ENCODE data around the gene SPAG5.

Gene SPAG5

GRCh38 chr17:28598799-28599310 is at the start of gene SPAG5:
Gene SPAG5, minus strand, starts transcription at chr17:28599025. Its CDS starts 79 bp downstream, at chr17:28598946.
- peak within 1 kb of the TSS; percentile 91 for H3K27ac ChIP-seq (ENCODE audit: low read depth, low read length)
- peaks cover 16% of the 10 kb centered on the region for H3K79me2 ChIP-seq (ENCODE audit: control insufficient read depth, insufficient read depth, low read length, unreplicated experiment)
- H2AFZ ChIP-seq (ENCODE audit: low read length, unreplicated experiment), result peak within 1 kb of the TSS; percentile 94
- H3K4me3 ChIP-seq (ENCODE audit: low read depth, low read length), result peak within 1 kb of the TSS; percentile 95
- no peaks in the 10 kb centered on the region for H3K36me3 ChIP-seq (ENCODE audit: insufficient read depth, low read length)
- peaks cover 7% of the 10 kb centered on the region for H3K4me1 ChIP-seq (ENCODE audit: control insufficient read depth, insufficient read depth, low read length, unreplicated experiment)
- no peaks in the 10 kb centered on the region for H3K27me3 ChIP-seq (ENCODE audit: insufficient read depth, low read length)

- H3K4me3 ChIP-seq (ENCODE audit: low read depth, low read length), result no peak overlapping the region; the same call in 1 of the 2 replicates
- H2AFZ ChIP-seq (ENCODE audit: low read length, unreplicated experiment), result no peak overlapping the region
- H3K4me1 ChIP-seq (ENCODE audit: control insufficient read depth, insufficient read depth, low read length, unreplicated experiment), result peaks cover 19% of the 10 kb centered on the region
- peaks cover 17% of the 10 kb centered on the region for H3K36me3 ChIP-seq (ENCODE audit: insufficient read depth, low read length)
- H3K79me2 ChIP-seq (ENCODE audit: control insufficient read depth, insufficient read depth, low read length, unreplicated experiment), result peaks cover 27% of the 10 kb centered on the region
- peak overlapping the region; percentile 9; the same call in 1 of the 2 replicates for H3K27ac ChIP-seq (ENCODE audit: low read depth, low read length)
- no peaks in the 10 kb centered on the region for H3K27me3 ChIP-seq (ENCODE audit: insufficient read depth, low read length)
Measured at GRCh38 chr17:28646039-28646754, 47.4 kb upstream of the SPAG5 start.

GRCh38 chr17:28645576-28645939 is 46.7 kb upstream of the SPAG5 start:
- Histone ChIP-seq H3K4me3 (ENCODE audit: low read depth, low read length) (peak overlapping the region; percentile 91), H3K27me3 (ENCODE audit: insufficient read depth, low read length) (no peaks in the 10 kb centered on the region), H3K36me3 (ENCODE audit: insufficient read depth, low read length) (peaks cover 23% of the 10 kb centered on the region), H2AFZ (ENCODE audit: low read length, unreplicated experiment) (peak overlapping the region; percentile 34), H3K27ac (ENCODE audit: low read depth, low read length) (peak overlapping the region; percentile 31; the same call in 1 of the 2 replicates), H3K4me1 (ENCODE audit: control insufficient read depth, insufficient read depth, low read length, unreplicated experiment) (peaks cover 19% of the 10 kb centered on the region), H3K79me2 (ENCODE audit: control insufficient read depth, insufficient read depth, low read length, unreplicated experiment) (peaks cover 27% of the 10 kb centered on the region)

GRCh38 chr17:28644787-28645575 is 46.2 kb upstream of the SPAG5 start, which contains the start of gene BLTP2:
Gene BLTP2, minus strand, starts transcription at chr17:28645158. Its CDS starts 102 bp downstream, at chr17:28645056.
- H3K79me2 ChIP-seq (ENCODE audit: control insufficient read depth, insufficient read depth, low read length, unreplicated experiment), result peaks cover 27% of the 10 kb centered on the region
- H2AFZ ChIP-seq (ENCODE audit: low read length, unreplicated experiment), result peak within 1 kb of the TSS; percentile 74
- peaks cover 19% of the 10 kb centered on the region for H3K4me1 ChIP-seq (ENCODE audit: control insufficient read depth, insufficient read depth, low read length, unreplicated experiment)
- peak within 1 kb of the TSS; percentile 91 for H3K4me3 ChIP-seq (ENCODE audit: low read depth, low read length)
- peak within 1 kb of the TSS; percentile 31; the same call in 1 of the 2 replicates for H3K27ac ChIP-seq (ENCODE audit: low read depth, low read length)
- peaks cover 26% of the 10 kb centered on the region for H3K36me3 ChIP-seq (ENCODE audit: insufficient read depth, low read length)
- H3K27me3 ChIP-seq (ENCODE audit: insufficient read depth, low read length), result no peaks in the 10 kb centered on the region

GRCh38 chr17:28643983-28644786 is 45.4 kb upstream of the SPAG5 start:
- peak overlapping the region; percentile 91 for H3K4me3 ChIP-seq (ENCODE audit: low read depth, low read length)
- H3K27me3 ChIP-seq (ENCODE audit: insufficient read depth, low read length), result no peaks in the 10 kb centered on the region
- H3K27ac ChIP-seq (ENCODE audit: low read depth, low read length), result no peak overlapping the region
- H3K36me3 ChIP-seq (ENCODE audit: insufficient read depth, low read length), result peaks cover 32% of the 10 kb centered on the region
- peaks cover 27% of the 10 kb centered on the region for H3K79me2 ChIP-seq (ENCODE audit: control insufficient read depth, insufficient read depth, low read length, unreplicated experiment)
- peak overlapping the region; percentile 74 for H2AFZ ChIP-seq (ENCODE audit: low read length, unreplicated experiment)
- peaks cover 19% of the 10 kb centered on the region for H3K4me1 ChIP-seq (ENCODE audit: control insufficient read depth, insufficient read depth, low read length, unreplicated experiment)

GRCh38 chr17:28641579-28641978 is 42.8 kb upstream of the SPAG5 start:
- peaks cover 15% of the 10 kb centered on the region for H3K4me1 ChIP-seq (ENCODE audit: control insufficient read depth, insufficient read depth, low read length, unreplicated experiment)
- H3K36me3 ChIP-seq (ENCODE audit: insufficient read depth, low read length), result peaks cover 48% of the 10 kb centered on the region
- H3K4me3 ChIP-seq (ENCODE audit: low read depth, low read length), result no peak overlapping the region
- no peak overlapping the region for H3K27ac ChIP-seq (ENCODE audit: low read depth, low read length)
- peaks cover 27% of the 10 kb centered on the region for H3K79me2 ChIP-seq (ENCODE audit: control insufficient read depth, insufficient read depth, low read length, unreplicated experiment)
- no peaks in the 10 kb centered on the region for H3K27me3 ChIP-seq (ENCODE audit: insufficient read depth, low read length)
- H2AFZ ChIP-seq (ENCODE audit: low read length, unreplicated experiment), result no peak overlapping the region

- no peaks in the 10 kb centered on the region for H3K79me2 ChIP-seq (ENCODE audit: control insufficient read depth, insufficient read depth, low read length, unreplicated experiment)
- no peak overlapping the region for H2AFZ ChIP-seq (ENCODE audit: low read length, unreplicated experiment)
- no peaks in the 10 kb centered on the region for H3K27me3 ChIP-seq (ENCODE audit: insufficient read depth, low read length)
- no peaks in the 10 kb centered on the region for H3K4me1 ChIP-seq (ENCODE audit: control insufficient read depth, insufficient read depth, low read length, unreplicated experiment)
- no peak overlapping the region for H3K4me3 ChIP-seq (ENCODE audit: low read depth, low read length)
- no peak overlapping the region for H3K27ac ChIP-seq (ENCODE audit: low read depth, low read length)
- H3K36me3 ChIP-seq (ENCODE audit: insufficient read depth, low read length), result peaks cover 64% of the 10 kb centered on the region
Measured at GRCh38 chr17:28635506-28635905, 36.7 kb upstream of the SPAG5 start.

GRCh38 chr17:28634206-28634865 is 35.5 kb upstream of the SPAG5 start:
- H3K4me1 ChIP-seq (ENCODE audit: control insufficient read depth, insufficient read depth, low read length, unreplicated experiment), result no peaks in the 10 kb centered on the region
- H2AFZ ChIP-seq (ENCODE audit: low read length, unreplicated experiment), result no peak overlapping the region
- peaks cover 57% of the 10 kb centered on the region for H3K36me3 ChIP-seq (ENCODE audit: insufficient read depth, low read length)
- H3K27me3 ChIP-seq (ENCODE audit: insufficient read depth, low read length), result no peaks in the 10 kb centered on the region
- H3K27ac ChIP-seq (ENCODE audit: low read depth, low read length), result no peak overlapping the region
- no peak overlapping the region for H3K4me3 ChIP-seq (ENCODE audit: low read depth, low read length)
- no peaks in the 10 kb centered on the region for H3K79me2 ChIP-seq (ENCODE audit: control insufficient read depth, insufficient read depth, low read length, unreplicated experiment)

GRCh38 chr17:28626818-28627217 is 28.0 kb upstream of the SPAG5 start:
- Histone ChIP-seq H3K27ac (ENCODE audit: low read depth, low read length) (no peak overlapping the region), H3K4me3 (ENCODE audit: low read depth, low read length) (no peak overlapping the region), H3K27me3 (ENCODE audit: insufficient read depth, low read length) (no peaks in the 10 kb centered on the region), H3K36me3 (ENCODE audit: insufficient read depth, low read length) (peaks cover 24% of the 10 kb centered on the region), H3K79me2 (ENCODE audit: control insufficient read depth, insufficient read depth, low read length, unreplicated experiment) (no peaks in the 10 kb centered on the region), H2AFZ (ENCODE audit: low read length, unreplicated experiment) (no peak overlapping the region), H3K4me1 (ENCODE audit: control insufficient read depth, insufficient read depth, low read length, unreplicated experiment) (no peaks in the 10 kb centered on the region)

GRCh38 chr17:28624148-28624547 is 25.3 kb upstream of the SPAG5 start:
- H3K79me2 ChIP-seq (ENCODE audit: control insufficient read depth, insufficient read depth, low read length, unreplicated experiment), result no peaks in the 10 kb centered on the region
- H3K4me1 ChIP-seq (ENCODE audit: control insufficient read depth, insufficient read depth, low read length, unreplicated experiment), result no peaks in the 10 kb centered on the region
- no peak overlapping the region for H3K4me3 ChIP-seq (ENCODE audit: low read depth, low read length)
- H3K36me3 ChIP-seq (ENCODE audit: insufficient read depth, low read length), result peaks cover 37% of the 10 kb centered on the region
- H3K27ac ChIP-seq (ENCODE audit: low read depth, low read length), result no peak overlapping the region
- no peaks in the 10 kb centered on the region for H3K27me3 ChIP-seq (ENCODE audit: insufficient read depth, low read length)
- H2AFZ ChIP-seq (ENCODE audit: low read length, unreplicated experiment), result no peak overlapping the region

Data from ACC112 (cell line).